ELF-1 (cell line): ENCODE results near the gene CEP126.

Source experiments
- DNase-seq: peaks from one replicate; pipeline ENCODE4 v3.0.0-alpha.2; 2016; ENCODE audit warnings: low read depth, low spot score

Gene CEP126

DNA sequence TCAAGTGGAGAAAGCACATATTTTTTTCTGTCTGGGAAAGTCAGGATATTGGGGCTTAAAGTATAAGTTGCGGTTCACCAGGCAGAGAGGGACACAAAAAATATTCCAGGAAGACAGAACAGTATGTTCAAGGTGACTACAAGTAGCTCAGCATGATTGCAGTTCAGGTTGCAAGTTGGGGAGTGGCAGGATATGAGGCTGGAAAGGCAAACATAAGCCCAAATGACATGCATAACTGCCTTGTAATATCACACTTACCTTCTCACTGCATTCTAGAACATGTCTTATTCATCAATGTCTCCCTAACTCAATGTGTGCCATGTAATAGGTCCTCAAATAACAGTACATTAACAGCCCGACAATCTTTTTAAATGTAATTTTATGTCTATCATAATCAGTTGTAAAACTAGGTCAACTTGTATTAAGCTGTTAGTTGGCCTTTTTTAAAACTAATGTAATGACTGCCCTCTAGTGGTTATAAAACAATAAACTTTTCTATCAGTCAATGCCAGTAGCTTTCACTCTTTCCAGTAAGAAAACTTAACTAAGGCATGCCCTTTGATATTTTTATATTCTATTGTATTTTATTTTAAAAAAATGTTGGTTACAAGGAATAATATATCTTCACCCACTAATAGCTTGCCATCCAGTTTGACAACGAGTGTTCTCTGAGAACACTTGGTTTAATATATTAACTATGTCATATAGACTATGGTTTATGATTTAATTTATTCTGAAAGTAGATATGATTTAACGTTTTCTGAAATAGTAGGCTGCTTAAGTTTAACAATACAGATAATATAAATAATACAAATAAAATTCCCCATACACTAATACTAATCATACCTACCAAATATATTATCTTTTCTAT lies 93.0 kb downstream of the CEP126 start:
- no peak for DNase-seq

GRCh38 chr11:102010776-102011494 lies 96.1 kb downstream of the CEP126 start:
- DNase-seq, result peak; percentile 97

GRCh38 chr11:102012946-102013345 lies 98.1 kb downstream of the CEP126 start:
- DNase-seq, result peak; percentile 59

GRCh38 chr11:102014756-102015155 lies 99.9 kb downstream of the CEP126 start:
- DNase-seq, result peak; percentile 78

DNA sequence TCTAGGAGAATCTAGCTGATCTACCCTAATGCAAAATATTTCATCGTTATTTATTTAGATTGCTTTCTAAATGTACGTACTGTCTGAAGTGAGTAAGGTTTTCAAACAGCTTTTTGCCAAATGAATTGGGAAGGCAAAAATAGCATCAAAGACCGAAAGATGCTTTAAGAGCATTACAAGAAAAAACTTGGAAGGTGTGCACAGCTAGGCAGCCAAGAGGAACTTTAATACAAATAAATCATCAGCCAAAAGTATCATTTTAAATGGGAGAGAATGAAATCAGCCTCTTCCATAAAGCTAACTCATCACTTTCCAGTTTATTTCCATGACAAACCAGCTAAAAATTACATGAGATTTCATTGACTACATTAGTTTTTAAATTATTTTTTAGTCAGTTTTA lies 102.2 kb downstream of the CEP126 start:
- DNase-seq, result no peak

DNA sequence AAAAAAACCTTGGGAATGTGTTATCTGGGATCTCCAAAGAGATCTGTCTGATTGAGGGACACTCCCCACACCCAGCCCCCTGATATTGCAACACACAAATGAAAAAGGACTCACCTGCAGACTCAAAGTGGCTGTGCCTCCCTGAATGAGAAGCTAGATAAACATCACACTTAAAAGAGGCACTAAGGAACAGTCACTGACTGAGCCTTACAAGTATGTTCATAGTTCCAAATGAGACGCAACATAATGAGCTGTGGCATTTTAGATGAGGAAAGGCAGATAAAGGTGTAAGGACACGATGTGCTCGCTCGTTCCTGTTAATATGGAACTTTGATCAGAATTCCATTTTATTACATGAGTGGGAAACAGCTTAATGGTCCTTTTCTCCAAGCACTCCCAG lies 111.4 kb downstream of the CEP126 start:
- no peak for DNase-seq

DNA sequence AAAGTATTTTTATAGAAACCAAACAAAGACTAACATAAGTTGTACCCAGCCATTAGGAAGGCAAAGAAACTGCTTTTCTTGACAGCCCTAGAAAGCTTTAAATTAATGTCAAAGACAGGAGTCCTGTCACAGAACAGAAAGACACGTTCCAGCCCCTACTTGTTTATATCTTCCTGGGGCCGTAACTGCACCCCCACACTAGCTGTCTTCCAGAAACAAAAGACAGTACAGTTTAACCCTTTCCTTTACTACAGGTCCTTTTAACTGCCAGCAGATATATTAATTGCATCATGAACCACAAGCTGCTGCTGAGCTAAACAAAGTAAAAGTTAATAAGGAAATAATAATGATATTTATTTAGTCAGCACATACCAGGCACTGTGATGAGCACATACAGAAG lies 112.1 kb downstream of the CEP126 start:
- DNase-seq, result peak; percentile 19

DNA sequence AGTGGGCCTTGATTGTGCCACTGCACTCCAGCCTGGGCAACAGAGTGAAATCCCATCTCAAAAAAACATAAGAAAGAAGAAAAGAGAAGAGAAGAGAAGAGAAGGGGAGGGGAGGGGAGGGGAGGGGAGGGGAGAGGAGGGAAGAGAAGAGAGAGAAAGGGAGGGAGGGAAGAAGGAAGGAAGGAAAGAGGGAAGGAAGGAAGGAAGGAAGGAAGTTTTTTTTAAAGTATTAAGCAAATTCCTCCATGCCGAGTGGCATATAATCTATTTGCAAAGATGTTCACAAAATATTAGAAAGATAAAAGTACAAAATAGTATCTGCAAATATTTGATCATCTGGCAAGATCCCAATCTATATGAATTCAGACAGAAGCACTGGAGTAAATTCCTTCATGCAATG lies 121.9 kb downstream of the CEP126 start:
- no peak for DNase-seq

GRCh38 chr11:102046841-102047240 lies 132.0 kb downstream of the CEP126 start:
- no peak for DNase-seq

GRCh38 chr11:102047305-102047924 lies 132.6 kb downstream of the CEP126 start, which contains the start of gene CFAP300:
Gene CFAP300 (plus strand): TSS chr11:102047437. CDS start chr11:102047471, 34 bp downstream.
- peak; percentile 80 for DNase-seq
